Natural killer cell (primary cell): ENCODE measurements around the gene SP2. TPM values are rescaled to one million over a fixed set of nuclear protein-coding genes. Genes with fewer than 3 reads are reported as not detected.

ENCODE experiments used
- ATAC-seq, 3 donors: fragments of 150-1000 bp in 2 of 3; fragments of 200-7000 bp in 1 of 3; cut with Tn5 transposase; 1 replicate in 1 of 3; 2 replicates in 2 of 3; pipeline ENCODE4 v1.10.0; 2021; ENCODE audit warnings: mild to moderate bottlenecking in 2 of 3, moderate library complexity in 2 of 3
- DNase-seq, 2 donors: peaks; one replicate each; pipeline versions ENCODE4 v3.0.0 to v3.0.0-alpha.2; 2013 to 2021; ENCODE audit warnings: mixed read lengths in 1 of 2
- H3K27ac ChIP-seq: one replicate; pipeline ENCODE4 v1.5.1; 2013; ENCODE audit warnings: mild to moderate bottlenecking, low read length
- H3K27me3 ChIP-seq: one replicate; pipeline ENCODE4 v1.6.1; 2013; ENCODE audit warnings: low read length; ENCODE audit not compliant: control insufficient read depth, insufficient read depth
- H3K36me3 ChIP-seq: one replicate; pipeline ENCODE4 v1.6.1; 2013; ENCODE audit warnings: low read length; ENCODE audit not compliant: control insufficient read depth, insufficient read depth
- H3K4me1 ChIP-seq: one replicate; pipeline ENCODE4 v1.6.1; 2013; ENCODE audit warnings: low read length; ENCODE audit not compliant: control insufficient read depth, insufficient read depth
- H3K4me3 ChIP-seq: one replicate; pipeline ENCODE4 v1.5.1; 2013; ENCODE audit warnings: low read length
- H3K9me3 ChIP-seq: one replicate; pipeline ENCODE4 v1.6.1; 2013; ENCODE audit warnings: low read length; ENCODE audit not compliant: control insufficient read depth, insufficient read depth
- H3K27ac Mint-ChIP-seq, 2 donors: one replicate each; pipeline ENCODE4 v1.8.0; 2022; ENCODE audit warnings: mild to moderate bottlenecking in 2 of 2, mixed read lengths in 2 of 2, moderate library complexity in 1 of 2
- H3K27me3 Mint-ChIP-seq, 2 donors: one replicate each; pipeline ENCODE4 v1.8.0; 2022; ENCODE audit warnings: low read depth in 2 of 2, mixed read lengths in 2 of 2
- H3K36me3 Mint-ChIP-seq: one replicate; pipeline ENCODE4 v1.8.0; 2022; ENCODE audit warnings: mixed read lengths
- H3K4me1 Mint-ChIP-seq, 2 donors: one replicate each; pipeline ENCODE4 v1.8.0; 2022; ENCODE audit warnings: mixed read lengths in 2 of 2
- H3K4me3 Mint-ChIP-seq: one replicate; pipeline ENCODE4 v1.8.0; 2022; ENCODE audit warnings: mild to moderate bottlenecking, moderate library complexity, mixed read lengths
- H3K9me3 Mint-ChIP-seq, 2 donors: one replicate each; pipeline ENCODE4 v1.8.0; 2022; ENCODE audit warnings: mixed read lengths in 2 of 2
- CTCF ChIP-seq: fragments of 200-600 bp; IDR thresholded peaks from one replicate; pipeline ENCODE4 v1.8.0; 2022; ENCODE audit warnings: antibody characterized with exemption
- WGBS: methylation state at CpG from one replicate; pipeline ENCODE4 v1.1.7; 2013; ENCODE audit warnings: missing lambda C conversion rate; ENCODE audit not compliant: insufficient coverage; 5-methylcytosine and 5-hydroxymethylcytosine counted together
- intact Hi-C: fragments of 100-400 bp; cut with micrococcal nuclease; formaldehyde crosslinking; loops from one replicate; pipeline ENCODE4 v1.14.2; 2022
- total RNA-seq, 4 donors: library from RNA; stranded (reverse); fragments of 120-200 nt in 1 of 4; gene quantifications; one replicate each; pipeline versions ENCODE4 v1.2.3 to v1.2.4, GENCODE V29; 2013 to 2022

Gene SP2
- total RNA-seq, 3 donors from 2014 or later (not counting 1 experiment from before 2014, with no cell fraction given), result 29.4 to 44.1 (median 33.1) TPM

GRCh38 chr17:47860386-47860785 lies 35.6 kb upstream of the SP2 start:
- no peak for ATAC-seq

GRCh38 chr17:47862621-47863440 lies 33.2 kb upstream of the SP2 start:
- no peak overlapping the region for H3K27ac ChIP-seq
- intact Hi-C loops, result no loop called here
- no peaks in the 10 kb centered on the region for H3K27me3 ChIP-seq
- Mint-ChIP-seq H3K27me3 (peaks cover 21 to 23% of the 10 kb centered on the region in 2 donors), H3K27ac (no peak overlapping the region), H3K36me3 (no peaks in the 10 kb centered on the region), H3K4me3 (no peak overlapping the region), H3K9me3 (no peaks in the 10 kb centered on the region), H3K4me1 (no peaks in the 10 kb centered on the region)
- H3K4me1 ChIP-seq, result no peaks in the 10 kb centered on the region
- 76% methylated on average over 7 of the region's 7 CpGs for WGBS
- no peaks in the 10 kb centered on the region for H3K9me3 ChIP-seq
- TF ChIP-seq CTCF, result no peak
- no peak for DNase-seq
- no peak for ATAC-seq
- H3K4me3 ChIP-seq, result no peak overlapping the region
- H3K36me3 ChIP-seq, result no peaks in the 10 kb centered on the region

More at GRCh38 chr17:47860386-47860785, 35.6 kb upstream of the SP2 start:
- Histone ChIP-seq H3K4me1 (no peaks in the 10 kb centered on the region), H3K36me3 (no peaks in the 10 kb centered on the region), H3K4me3 (no peak overlapping the region), H3K27me3 (no peaks in the 10 kb centered on the region), H3K27ac (no peak overlapping the region), H3K9me3 (no peaks in the 10 kb centered on the region)
- no peak for DNase-seq
- Mint-ChIP-seq H3K4me3 (no peak overlapping the region), H3K27me3 (peaks cover 30 to 41% of the 10 kb centered on the region in 2 donors), H3K9me3 (no peaks in the 10 kb centered on the region), H3K27ac (no peak overlapping the region), H3K4me1 (no peaks in the 10 kb centered on the region), H3K36me3 (no peaks in the 10 kb centered on the region)
- no peak for TF ChIP-seq CTCF
- intact Hi-C loops, result no loop called here
- 98% methylated on average over 3 of the region's 5 CpGs for WGBS

GRCh38 chr17:47864791-47865216 lies 31.2 kb upstream of the SP2 start:
- Mint-ChIP-seq H3K9me3 (no peaks in the 10 kb centered on the region), H3K27me3 (peaks cover 9 to 13% of the 10 kb centered on the region in 2 donors), H3K36me3 (no peaks in the 10 kb centered on the region), H3K4me3 (no peak overlapping the region), H3K27ac (no peak overlapping the region), H3K4me1 (no peaks in the 10 kb centered on the region)
- no peaks in the 10 kb centered on the region for H3K4me1 ChIP-seq
- DNase-seq (no peak), ATAC-seq (no peak)
- H3K27me3 ChIP-seq, result no peaks in the 10 kb centered on the region
- no peak overlapping the region for H3K4me3 ChIP-seq
- no peaks in the 10 kb centered on the region for H3K36me3 ChIP-seq
- WGBS, result 46% methylated on average over 7 of the region's 7 CpGs
- intact Hi-C loops, result no loop called here
- no peak for TF ChIP-seq CTCF
- no peak overlapping the region for H3K27ac ChIP-seq
- no peaks in the 10 kb centered on the region for H3K9me3 ChIP-seq
